DMS53 (cell line): ENCODE measurements around the gene KCNJ5.

ENCODE experiments used
- DNase-seq: peaks from one replicate; lab custom pipeline; 2025; lab: John Stamatoyannopoulos, UW

KCNJ5 gene

DNA sequence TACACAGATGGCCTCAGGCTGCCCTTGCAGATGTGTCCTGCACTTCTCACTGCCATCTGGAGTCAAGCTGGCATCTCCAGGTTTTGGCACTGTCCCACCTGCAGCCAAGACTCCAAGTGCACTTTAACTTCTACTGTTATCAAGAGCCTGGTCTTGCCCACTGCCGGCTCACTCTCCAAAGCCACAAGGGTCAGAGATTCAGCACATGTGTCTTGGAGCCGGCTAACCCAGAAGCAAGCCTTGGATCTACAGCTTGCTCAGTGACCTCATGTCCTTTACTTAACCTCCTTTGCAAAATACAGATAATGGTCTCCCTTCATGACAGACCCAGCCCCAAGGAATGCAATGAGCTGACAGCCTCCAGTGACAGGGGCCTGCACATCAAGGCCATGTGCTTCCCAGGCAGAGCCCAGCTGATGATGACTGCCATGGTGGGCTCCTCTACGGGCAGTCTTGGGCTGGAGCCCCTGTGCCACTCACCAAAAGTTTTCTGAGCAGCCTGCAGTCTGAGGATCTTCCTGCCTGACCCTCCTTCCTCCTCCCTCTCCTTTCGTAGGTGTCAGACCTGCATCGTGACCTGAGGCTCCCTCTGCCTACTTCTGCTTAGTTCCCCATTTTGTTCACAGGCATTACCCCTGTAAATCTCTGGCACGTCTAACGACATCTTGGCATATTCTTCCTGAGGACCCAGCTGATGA, 42.5 kb downstream of the KCNJ5 start:
- no peak for DNase-seq

DNA sequence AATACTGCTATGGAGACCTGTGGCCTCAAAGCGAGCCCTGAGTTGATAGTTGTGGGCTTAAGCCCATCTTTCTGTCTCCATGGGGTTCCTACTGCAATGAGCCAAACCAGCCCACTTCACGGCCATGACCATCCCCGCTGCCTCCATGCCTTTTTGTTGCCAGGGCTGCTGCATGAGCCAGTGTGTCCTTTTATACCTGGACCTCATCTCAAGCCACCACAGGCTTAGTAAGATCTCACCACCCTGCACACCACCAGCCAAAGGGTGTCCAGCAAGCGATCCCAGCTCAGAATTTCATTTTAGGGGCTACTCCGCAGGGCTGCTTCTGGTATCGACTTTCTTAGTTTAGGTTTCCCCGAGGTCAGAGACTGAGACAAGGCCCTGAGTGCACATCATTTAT, 43.2 kb downstream of the KCNJ5 start:
- no peak for DNase-seq

DNA sequence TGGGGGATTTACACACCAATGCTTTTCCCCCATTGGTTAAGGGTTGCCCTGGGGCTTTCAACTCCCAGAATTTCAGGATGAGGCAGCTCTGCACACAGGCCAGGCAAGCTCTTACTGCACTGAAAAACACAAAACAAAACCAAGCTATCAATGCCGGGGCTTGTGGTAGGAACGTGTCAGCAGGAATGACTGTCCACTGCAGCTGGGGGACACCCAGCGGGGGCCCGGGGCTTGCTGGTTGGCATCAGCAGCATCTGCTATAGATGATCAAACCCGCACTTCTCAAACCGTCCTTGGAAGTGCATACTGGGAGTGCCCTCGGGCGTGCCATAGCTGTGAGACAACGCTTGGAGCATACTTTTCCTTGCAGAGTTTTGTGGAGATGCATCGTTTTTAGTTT, 43.8 kb downstream of the KCNJ5 start:
- DNase-seq: no peak

DNA sequence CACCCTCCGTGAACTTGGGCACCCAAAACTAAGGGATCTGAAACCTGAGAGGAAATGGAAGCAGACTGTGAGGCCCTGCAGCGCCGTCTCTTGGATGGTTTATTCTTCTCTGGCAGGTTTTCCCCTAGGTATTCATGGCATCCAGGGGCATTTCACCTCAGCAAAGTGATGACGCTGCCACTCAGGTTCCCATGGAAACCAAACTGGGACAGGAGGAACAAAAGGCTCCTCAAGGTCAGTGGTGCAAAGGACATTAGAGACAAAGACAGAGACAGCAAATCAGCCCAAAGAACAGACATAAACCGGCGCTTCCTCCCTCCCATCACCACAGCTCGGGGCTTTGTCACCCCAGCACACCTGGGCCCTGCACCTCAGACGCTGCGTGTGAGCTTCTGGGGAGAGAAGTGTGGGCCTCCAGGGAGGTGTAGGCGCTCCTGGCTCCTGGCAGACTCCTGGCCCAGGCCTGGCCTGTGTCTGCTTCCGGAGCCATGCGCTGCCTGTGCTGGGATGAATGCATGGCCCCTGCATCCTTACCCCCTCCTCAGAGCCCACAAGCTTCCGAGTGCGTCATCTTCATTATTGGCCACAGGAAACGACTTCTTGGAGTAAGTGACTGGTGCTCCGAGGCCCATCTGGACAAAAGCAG, 45.6 kb downstream of the KCNJ5 start:
- peak; percentile 94 for DNase-seq

DNA sequence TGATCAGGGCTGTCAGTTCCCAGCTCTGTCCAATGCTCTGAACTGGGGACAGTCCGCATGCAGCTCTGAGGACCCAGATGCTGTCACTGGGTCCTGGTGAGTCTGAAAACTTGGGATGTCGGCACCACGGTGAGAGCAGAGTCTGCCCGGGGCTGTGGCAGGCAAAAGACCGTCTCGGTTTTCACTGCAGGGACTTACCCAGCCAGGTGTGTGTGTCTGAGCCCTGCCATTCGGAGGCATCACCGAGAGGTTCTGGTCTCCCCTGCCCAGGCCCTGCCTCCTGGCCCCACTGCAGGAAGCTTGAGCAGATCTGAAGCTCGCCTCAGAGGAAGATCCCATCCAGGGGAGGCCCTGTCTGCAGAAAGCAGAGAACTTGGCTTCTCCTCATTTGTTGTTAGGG, 46.3 kb downstream of the KCNJ5 start:
- no peak for DNase-seq

DNA sequence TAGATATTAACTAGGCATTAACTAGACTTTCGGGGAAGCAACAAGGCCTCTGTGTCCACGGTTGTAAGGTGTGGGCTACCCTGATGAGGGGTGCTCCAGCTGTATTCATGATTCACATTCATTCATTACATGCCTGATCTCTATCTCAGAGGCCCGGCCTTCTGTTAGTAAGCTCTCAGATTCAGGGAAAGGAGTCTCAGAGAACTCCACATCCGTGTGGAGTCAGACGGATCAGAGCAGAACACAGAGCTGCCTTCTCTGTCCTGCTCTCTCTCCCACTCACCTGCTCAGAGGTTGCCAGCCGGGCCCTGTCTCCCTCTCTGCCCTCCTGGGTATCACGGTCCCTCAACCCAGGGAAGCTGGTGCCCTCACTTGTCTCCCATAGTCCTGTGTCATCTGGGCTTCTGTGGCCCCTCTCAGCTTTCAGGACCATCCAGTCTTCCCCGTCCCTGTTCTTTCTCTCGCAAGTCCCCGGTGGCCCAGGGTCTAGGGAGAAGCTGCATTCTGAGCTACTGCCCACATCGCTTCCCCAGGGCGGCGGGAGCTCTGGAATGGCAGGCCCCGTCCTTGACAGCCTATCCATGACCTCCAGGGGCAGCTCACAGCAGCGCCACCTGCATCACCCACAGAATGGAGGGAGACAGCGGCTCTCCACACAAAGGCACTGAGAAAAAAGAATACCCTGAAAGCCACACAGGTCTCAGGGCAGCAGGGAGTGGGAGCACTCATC, 47.2 kb downstream of the KCNJ5 start:
- DNase-seq: no peak

DNA sequence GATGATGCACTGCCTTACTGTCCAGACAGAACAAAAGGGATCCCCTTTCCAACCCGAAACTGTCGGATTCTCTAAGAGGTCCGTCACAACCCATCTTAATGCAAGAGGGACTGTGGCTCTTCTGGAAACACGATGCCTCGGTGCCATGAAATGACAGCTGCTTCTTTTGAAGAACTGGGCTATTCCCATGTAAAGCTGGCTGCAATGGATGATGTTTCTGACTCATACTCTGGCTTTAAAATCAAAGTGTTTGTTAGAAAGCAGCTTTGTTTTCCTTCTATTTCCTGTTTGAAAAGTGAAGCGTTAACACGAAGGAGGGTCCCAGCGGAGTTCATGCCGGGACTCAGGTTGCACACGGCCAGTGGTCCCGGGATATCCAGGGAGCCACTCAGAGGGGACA, 48.4 kb downstream of the KCNJ5 start:
- peak; percentile 68 for DNase-seq

DNA sequence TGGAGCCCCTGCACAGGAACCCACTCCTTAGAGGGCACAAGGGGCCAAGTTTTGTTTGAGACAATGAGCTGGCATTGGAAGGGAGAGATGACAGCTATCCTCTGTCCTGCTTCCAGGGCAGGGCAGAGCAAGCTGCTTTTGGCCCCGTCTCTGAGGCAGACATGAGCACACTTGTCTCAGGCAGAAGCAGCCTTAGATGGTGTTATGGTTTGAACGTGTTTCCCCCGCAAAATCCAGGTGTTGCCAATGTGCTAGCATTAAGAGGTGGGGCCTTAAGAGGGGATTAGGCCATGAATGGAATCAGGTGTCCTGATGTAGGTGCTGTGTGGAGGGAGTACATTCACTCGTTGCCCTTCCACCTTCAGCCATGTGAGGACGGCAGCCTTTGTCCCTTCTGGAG, 49.0 kb downstream of the KCNJ5 start:
- no peak for DNase-seq

DNA sequence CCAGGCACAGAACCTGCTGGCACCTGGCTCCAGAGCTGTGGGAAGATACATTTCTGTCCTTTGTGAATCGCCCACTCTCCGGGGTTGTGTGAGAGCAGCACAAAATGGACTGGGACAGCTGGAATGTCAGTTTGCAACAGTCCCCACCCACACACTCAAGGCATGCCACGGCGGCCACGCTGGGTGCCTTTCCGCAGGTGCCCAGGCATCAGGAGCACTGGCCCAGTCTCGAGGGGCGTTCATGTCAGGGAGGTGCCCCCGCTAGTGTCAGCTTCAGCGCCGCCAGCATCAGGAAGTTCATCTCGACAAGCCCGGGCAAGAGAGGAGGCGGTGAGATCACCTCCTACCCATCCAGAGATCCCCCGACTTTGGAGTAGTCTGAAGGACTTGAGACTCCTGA, 49.4 kb downstream of the KCNJ5 start:
- no peak for DNase-seq

DNA sequence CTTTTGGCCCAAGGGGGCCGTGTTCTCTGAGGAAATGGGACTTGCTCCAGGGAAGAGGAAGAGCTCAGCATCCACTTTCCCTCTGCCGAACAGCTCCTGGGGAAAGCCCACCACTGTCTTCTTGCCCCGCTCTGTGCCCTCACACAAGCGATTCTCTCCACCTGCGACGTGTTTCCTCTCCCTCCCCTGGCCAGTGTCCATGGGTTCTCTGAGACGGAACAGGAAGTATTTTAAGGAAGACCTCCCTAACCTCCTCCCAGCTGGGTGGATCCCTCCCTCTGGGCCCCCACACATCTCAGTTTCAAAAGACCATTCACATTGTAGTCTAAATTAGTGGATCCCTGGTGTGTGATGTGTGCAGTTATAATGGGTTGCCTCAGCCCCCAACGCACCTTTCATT, 50.0 kb downstream of the KCNJ5 start:
- DNase-seq: no peak

DNA sequence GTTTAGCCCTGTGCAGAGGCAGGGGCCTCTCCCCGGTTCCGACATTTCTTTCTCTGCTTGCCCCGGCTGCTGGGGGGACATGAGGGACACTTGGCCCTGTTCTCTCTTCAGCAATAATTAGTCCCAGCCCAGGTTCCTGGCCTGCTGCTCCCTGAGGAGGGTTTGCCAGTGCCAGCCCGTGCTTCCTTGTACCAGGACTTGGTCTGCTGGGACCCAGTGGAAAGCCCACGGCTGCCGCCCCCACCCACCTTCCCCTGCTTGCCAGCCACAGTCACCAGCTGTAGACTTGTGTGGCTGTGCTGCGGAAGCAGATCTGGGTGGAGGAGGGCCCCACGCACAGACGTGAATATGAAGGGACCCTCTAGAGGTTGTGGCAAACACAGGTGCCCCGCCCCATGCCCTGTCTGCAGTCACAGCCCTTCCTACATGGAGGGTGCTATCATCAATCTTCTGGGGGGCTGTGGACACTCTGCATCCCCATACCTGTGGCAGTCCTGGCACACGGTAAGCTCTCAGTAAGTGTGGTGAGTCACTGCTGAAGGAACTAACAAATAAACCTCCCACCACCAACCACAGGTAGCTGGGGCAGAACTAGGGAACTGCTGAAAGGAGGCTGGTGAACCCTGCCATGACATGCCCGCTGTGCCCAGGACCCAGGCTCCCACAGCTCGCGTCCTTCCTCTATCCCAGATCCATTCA, 50.6 kb downstream of the KCNJ5 start:
- DNase-seq: no peak

DNA sequence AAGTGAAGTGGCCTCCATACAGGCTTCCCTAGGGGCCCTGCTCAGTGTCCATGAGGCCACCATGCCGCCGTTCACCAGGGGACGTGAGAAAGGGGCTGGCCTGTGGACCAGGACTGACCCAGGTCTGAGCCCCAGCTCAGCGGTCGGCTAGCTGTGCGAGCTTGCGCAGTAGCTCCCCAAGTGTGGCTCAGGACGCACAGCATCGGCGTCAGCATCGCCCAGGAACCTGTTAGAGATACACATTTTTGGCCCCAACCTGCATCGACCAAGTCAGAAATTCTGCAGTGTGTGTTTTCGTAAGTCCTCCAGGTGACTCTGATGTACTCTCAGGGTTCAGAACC, 51.1 kb downstream of the KCNJ5 start:
- no peak for DNase-seq

DNA sequence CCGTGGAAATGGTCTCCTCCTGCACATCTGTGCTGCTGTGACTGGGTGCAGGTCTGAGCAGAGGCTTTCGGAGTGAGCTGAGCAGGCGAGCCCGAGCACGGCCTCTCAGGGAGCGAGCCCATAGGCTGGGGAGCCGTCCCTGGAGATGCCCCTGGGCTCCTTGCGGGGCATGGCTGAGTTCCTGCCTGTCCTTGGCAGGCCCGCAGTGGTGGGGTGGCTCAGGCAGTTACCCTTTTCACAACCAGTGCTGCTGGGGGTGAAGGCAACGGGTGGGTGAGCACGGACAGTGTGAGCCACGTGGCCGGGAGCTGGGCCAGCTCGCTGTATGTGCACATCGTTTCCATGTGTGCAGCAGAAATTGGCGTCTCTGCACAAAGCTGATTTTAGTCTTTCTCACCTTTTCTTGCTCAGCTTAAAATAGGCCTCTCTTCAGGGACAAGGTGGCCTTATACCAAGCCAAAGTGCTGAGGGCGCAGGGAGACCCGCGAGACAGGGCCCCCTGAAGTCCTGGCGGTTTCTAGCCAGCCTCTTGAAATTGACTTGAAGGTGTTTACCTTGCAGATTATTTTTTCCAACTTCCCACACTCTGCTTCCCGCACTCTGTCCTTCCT, 51.8 kb downstream of the KCNJ5 start, which contains the start of gene TP53AIP1:
Gene TP53AIP1, minus strand, starts transcription at position 55 of the 611 bp plus-strand sequence. CDS start 5,053 bp downstream, outside the sequence.
- DNase-seq: no peak

DNA sequence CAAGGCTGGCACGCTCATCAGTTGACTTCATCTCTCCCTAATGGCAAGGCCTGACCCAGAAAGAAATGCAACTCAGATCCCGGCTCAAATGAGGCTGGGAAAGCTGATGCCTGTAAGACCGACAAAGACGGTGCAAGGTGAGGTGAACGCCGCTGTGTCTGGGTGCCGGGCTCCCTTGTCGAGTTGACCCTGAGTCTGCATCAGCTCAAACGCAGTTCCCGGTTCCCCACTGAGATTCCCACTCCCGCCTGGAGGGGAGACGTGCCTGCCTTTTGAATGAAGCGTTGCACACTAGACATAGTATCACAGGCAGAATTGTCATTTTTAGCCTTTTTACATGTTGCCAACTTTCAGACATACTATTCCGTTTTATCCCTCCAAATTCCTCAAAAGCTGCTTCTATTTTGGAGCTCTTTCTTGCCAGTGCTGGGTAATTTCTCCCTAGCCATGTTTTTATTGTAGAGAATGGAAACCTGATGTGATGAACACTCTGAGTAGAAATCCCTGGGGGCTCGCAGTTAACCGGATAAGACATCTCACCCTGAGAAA, 52.3 kb downstream of the KCNJ5 start:
- DNase-seq: no peak

DNA sequence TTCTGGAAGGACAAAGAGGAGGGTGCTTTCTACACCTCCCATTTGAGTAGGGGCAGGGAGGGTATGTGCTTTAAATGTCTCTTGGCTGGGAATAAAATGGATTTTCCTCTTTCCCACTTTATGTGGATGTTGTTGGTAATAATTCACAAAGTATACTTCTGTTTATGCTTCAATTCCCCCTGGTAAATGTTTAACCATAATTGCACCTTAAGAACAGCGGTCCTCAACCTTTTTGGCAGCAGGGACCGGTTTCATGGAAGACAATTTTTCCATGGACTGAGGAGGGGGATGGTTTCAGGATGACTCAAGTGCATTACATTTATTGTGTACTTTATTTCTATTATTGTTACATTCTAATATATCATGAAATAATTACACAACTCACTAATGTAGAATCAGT, 55.5 kb downstream of the KCNJ5 start:
- peak; percentile 34 for DNase-seq

DNA sequence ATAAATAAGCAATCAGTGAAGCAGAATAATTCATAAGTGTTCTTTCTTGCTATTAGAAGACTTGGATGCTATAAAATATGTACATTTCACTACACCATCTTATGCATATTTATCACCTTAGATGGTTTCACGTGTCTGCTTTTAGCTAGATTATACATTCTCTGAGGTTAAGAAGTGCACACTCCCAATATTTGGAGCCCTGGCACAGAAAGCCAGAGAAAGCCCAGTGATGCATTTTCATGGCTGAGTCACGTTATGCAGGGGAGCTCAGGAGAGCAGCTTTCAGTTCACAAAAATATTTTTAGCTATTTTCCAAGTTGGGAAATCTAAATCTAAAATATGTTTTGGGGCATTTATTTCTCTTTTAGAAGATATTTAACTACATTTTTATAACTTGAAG, 56.6 kb downstream of the KCNJ5 start:
- no peak for DNase-seq

DNA sequence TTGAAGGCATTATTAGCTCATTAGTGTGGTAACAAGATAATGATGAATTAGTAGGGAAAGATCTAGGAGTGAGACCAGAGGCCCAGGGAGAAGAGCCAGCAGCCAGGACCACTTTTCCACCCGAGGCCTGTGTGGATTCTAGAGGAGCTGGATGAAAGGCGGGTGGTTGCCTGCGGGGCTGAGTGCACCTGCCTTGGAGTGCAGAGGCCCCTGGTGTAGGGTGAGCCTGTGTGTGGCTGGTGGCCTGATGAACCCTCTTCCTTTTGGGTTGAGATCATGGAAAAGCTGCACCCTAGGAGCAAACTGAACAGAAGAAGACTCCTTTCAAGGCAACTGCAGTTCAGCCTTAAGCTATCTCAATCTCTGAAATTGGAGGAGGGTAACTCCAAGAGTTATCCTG, 57.4 kb downstream of the KCNJ5 start:
- no peak for DNase-seq

DNA sequence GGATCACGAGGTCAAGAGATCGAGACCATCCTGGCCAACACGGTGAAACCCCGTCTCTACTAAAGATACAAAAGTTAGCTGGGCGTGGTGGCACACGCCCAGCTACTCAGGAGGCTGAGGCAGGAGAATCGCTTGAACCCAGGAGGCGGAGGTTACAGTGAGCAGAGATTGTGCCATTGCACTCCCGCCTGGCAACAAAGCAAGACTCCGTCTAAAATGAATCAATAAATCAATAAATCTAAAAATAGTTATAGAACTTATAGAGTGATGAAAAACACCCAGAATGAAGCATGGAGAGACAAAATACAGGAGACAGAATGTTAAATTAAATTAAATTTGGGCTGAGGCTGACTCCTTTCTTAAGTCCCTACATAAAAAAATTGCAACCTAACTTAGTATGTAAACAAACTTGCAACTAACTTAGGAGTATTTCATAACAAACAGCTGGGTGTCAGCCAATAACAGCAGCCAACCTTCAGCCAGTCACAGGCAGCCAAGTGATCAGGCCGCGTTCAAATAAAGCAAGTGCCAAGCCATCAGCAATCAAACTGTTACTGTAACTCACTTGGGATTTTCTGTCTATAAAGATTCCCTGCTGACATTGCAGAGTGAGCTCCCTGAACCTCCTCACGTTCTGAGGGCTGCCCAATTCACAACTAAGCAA, 58.8 kb downstream of the KCNJ5 start:
- no peak for DNase-seq

DNA sequence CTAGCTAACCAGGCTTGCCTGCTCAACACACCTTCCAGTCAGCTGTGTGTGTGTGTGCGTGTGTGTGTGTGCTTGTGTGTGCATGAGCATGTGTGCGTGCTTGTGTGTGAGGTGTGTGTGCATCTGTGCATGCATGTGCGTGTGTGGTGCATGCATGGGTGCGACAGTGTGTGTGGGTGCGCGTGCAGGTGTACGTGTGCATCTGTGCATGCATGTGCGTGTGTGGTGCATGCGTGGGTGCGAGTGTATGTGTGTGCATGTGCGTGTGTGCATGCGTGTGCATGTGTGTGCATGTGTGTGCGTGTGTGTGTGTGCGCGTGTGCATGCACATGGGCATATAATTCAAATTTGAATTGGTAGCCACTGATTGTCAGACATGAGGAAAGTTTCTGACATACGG, 62.0 kb downstream of the KCNJ5 start:
- DNase-seq: no peak

DNA sequence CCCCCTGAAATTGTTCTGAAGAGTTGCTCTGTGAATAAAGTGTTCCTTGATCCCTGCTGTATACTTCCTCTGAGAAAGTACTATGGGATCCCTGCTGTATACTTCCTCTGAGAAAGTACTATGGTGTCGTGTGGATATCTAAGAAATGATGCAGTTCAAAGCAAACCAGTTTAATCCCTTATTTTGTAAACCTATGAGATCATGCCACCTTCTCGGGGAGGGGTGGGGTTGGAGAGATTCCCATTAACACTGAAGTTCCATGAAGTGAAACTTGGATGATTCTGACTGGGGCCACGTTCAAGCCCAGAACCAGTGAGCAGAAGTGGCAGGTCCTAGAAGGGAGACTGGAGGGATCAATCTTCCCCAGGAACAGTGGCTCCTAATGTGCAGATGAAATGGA, 64.5 kb downstream of the KCNJ5 start:
- DNase-seq: no peak

DNA sequence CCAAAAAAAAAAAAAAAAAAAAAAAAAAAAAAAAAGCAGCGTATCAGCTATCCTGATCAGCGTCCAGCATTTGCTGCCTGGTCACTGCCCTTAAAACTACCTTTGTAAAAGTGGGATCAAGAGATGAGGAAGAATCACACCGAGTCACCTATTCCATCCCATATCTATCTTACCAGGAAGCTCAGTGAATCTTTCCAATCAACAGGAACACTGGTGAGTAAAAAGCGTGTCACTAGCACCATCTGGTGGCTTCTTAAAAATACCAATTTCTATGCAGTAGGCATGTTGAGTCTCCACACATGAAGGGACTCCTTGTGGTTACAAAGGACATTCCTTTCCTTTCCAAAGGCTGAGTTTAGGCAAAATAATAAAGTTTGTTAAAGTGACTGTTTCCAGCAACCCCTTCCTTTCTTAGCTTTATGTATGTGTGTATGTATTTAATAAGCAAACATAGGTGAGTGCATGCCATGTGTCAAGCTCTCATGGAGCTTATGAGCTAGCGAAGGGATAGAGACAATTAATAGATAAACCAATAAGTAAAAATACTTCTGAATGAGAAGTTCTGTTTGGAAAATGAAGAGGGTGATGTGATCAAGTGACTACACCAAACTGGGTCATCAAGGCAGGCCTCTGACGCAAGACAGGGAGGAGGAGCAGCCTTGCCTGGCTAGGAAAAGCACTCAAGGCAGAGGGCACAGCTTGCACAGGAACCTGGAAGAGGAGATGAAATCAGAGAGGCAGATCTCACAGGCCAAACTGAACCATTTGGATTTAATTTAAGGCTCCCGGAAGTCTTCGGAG, 65.4 kb downstream of the KCNJ5 start:
- peak; percentile 90 for DNase-seq
